IPS DF 4.7 (cell line): ENCODE measurements around the gene SRC.

ENCODE experiments used
- DNase-seq: peaks from one replicate; pipeline ENCODE4 v3.0.0-alpha.2; 2013; ENCODE audit warnings: low spot score; ENCODE audit errors: extremely low read depth

Gene SRC

DNA sequence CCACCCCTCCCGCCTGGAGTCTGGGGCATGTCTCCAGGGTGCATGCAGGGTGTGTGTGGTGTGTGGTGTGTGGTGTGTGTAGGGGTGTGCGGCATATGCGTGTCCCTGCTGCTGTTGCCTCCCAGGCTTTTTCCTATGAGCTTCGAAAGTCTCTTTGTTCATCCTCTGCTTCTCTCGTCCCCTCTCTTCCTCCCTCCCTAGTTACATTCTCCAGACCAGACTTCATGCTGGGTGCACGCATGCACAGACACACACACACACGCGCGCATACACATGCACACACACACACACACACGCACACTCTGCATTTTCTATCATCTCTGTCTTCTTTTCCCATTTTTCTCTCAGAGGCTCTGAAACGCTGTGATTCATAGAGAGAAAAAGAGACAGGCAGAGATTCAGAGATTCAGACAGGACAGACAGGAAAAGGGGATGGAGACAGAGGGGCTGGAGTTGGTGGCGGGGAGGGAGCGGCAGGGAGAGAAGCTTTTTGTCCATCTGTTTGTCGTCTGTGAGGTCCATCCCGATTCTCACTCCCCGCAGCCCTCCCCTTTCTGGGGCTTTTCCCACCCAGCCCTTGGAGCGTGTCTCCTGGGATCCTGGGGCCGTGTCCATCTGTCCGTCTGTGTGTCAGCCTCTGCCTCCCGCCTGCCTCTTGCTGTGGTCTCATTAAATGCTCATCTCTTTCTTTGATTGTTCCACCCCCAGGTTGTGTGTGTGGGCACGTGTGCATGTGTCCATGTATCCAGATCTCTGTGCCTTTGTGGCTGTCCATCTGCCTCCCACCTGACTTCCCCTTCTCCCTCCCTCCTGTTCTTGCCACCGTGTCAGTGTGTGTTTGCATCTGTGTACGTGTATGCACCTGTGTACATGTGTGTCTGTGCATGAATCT lies 62.6 kb downstream of the SRC start:
- DNase-seq = no peak

DNA sequence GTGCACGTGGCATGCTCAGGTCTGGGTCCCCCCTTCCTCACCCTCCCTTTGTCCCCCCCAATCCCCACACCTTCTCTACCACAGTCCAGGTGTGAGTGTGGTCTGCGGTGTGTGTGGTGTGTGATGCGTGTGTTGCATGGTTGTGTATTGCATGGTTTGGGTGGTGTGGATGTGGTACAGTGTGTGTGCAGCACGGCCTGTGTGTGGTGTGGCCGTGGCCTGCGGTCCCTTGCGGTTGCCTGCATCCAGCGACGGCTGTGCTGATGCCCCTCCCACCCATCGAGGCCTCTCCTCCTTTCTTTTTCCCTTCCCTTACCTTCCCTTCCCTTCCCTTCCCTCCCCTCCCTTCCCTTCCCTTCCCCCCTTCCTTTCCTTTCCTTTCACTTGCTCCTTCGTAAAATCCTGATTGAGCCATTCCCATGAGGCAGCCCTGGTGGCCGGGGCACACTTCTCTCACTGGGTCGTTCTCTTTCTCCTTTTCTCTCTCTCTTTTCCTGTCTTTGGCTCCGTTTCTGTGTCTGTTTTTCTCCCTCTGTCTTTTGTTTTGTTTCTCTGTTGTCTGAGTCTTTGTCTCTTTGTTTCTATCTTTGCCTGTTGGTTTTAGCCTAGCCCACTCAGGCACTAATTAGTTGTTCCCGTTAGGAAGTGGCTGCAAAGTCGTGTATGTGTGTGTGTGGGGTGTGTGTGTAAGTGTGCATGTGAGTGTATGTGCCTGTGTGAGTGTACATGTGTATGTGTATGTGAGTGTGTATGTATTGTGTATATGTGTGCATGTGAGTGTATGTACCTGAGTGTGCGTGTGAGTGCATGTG lies 65.7 kb downstream of the SRC start:
- no peak for DNase-seq

DNA sequence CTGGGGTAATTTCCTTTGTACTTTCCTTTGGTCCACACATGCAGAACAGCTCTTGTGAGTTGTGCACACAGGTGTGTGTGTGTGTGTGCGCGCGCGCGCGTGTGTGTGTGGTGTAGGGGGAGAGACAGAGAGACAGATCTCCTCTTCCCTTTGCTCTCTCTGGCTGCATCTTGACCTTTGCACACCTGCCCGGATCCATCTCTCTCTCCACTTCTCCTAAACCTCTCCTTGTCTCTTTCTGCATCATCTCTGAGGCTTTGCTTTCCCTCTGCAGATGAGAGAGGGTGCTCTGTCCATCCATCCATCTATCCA lies 67.0 kb downstream of the SRC start:
- no peak for DNase-seq

DNA sequence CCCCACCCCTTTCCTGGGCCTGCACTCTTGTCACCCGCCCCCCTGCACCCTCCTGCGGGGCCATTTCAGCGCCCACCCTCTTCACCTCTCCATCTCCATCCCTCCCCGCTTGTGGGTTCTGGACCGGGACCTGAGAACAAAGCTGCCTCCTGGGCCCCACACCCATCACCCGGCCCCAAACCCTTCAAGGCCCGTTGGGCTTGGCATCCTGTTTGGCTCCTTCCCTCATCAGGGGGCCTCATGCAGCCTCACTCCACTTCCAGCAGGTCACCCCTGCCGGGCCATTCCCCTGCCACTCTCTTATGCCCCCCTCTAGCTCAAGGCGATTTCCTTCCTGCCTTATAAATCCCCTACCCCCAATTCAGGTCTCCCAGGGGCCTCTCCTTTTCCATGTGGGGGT lies 67.4 kb downstream of the SRC start:
- DNase-seq = no peak

DNA sequence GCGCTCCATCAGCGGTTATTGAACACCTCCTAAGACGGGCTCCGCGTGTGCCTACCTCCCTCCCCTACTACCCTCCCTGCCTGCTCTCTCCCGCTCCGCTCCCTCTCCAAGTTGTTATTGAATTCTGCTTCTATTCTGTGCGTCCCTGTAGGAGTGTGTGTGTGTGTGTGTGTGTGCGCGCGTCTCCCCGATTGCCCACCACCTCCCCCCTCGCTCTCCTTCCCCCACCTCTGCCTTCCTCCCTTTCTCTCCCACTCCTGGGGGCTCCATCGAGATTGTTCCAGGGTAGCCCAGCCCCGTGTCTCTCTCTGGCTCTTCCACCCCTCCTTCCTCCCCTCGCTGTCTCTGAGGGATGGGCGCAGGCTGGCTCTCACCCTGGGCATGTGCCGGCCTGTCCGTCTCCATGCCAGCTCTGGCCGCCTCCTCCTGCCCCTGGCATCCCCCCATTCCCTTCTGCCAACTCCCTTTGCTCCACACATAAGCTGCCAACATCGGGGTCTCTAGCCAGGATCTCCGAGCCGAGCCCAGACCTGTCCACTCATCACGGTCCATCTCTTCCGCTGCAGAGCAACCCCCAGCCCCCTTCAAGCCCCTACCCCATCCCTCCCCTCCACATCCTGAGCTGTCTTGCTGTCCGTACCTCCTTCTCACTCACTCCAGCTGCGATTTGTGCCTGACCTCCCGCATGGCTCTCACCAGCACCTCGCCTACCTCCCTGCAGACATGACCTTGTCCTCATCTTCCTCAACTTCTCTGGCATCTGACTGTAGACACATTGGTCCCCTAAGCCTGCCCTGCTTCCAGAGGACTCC lies 68.5 kb downstream of the SRC start:
- no peak for DNase-seq

DNA sequence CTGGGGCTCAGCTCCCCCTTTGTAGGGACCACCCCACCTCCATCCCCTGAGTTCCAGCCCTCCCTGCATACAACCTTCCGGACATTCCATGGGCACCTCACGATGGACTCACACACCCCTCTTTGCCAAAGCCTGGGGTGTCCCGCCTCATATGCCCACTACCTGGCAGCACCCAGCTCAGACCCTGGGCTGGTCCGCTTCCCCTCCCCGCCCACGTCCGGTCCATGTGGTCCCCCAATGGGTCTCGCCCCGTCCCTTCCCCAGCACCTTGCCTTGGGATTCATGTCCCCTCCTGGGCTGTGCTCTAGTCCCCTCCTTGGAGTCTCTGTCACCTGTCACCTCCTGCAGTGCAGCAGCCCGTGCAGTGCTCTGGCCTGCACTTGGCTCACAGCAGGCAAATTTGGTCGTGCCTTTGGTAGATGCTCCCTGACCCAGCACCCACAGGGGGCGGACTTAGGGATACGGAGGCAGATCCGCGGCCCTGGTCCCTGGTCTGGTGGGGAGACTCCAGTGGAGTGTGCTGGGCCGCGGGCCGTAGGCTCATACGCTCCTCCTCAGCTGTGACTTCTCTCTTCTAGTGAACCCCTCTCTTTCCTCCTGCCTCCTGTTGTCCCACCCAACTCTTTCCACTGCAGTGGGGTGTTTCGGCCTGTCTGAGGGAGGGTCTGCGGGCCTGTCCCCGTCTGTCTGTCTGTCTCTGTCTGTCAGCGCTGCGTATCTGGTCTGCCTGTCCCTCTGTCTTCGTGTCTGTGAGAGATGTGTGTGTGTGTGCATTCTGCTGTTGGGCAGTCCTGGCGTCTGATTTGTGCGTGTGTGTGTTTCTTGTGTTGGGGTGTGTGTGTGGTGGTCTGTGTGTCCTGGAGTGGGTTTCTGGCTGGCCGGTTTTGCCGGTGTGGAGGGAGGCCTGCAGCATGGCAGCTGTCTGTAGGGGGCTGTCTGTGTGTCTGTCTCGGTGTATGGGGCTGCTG lies 69.5 kb downstream of the SRC start:
- no peak for DNase-seq

DNA sequence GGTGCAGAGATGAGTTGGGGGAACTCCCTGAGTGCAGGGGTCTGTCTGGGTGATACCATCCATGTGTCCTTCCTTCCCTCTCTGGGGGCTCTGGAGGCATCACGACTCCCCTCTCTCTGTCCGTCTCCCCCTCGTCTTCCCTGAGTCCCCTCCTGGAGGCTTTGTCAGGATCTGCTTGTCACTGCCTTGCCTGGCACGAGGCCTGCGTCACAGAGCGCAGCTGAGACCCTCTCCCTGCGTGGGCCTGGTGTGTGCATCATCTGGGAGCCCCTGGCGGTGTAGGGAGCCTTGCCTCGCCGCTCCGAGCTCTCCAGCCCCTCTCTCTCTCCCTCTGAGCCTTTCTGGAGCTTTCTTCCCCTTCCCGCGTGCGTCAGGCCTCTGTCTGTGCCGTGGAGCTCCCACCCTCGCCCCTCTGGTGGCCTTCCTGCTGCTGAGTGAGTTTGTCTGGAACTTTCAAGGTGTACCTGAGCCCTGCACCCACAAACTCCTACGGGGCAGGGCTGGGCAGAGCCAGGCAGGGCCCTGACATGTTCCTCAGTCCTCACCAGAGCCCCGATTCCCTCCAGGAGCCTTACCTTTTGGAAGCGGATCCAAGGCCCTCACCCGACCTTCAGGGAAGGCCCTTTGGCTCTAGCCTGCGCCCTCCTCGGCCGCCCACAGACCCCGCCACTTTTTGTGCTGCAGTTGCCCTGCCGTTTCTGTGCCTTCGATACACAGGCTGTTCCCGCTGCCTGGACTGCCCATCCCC lies 70.3 kb downstream of the SRC start:
- DNase-seq = no peak

DNA sequence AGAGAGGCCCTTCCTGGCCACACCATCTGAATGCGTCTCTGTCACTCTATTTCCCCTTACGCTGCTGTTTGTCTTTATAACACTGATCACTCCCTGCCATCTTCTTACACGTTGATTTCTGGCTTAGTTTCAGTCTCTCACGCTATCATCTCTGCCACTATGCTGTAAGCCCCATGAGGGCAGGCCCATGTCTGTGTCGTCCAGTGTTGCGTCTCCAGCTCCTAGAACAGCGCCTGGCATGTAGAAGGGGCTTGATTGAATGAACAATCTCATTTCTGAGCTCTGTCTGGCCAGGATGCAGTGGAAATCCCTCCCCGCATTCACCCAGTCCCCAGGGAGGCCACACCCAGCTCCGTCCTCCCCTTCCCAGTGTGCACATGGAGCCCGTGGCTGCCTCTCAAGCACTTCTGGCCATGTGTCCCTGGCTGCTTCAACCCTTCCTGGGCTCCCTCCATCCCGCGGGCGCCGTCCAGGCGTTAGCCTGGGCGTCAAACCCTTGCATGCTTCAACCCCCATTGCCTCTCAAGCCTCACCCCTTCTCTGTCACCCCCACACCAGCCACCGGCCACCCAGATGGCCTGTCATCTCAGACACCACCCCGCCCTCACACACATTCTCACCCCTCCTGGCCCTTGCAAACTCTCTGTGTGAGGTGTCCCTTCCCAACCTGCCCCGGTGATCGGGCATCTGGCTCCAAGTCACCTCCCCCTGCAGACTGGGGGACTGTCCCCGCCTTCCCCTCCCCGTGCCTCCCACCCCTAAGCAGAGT lies 71.1 kb downstream of the SRC start:
- no peak for DNase-seq

DNA sequence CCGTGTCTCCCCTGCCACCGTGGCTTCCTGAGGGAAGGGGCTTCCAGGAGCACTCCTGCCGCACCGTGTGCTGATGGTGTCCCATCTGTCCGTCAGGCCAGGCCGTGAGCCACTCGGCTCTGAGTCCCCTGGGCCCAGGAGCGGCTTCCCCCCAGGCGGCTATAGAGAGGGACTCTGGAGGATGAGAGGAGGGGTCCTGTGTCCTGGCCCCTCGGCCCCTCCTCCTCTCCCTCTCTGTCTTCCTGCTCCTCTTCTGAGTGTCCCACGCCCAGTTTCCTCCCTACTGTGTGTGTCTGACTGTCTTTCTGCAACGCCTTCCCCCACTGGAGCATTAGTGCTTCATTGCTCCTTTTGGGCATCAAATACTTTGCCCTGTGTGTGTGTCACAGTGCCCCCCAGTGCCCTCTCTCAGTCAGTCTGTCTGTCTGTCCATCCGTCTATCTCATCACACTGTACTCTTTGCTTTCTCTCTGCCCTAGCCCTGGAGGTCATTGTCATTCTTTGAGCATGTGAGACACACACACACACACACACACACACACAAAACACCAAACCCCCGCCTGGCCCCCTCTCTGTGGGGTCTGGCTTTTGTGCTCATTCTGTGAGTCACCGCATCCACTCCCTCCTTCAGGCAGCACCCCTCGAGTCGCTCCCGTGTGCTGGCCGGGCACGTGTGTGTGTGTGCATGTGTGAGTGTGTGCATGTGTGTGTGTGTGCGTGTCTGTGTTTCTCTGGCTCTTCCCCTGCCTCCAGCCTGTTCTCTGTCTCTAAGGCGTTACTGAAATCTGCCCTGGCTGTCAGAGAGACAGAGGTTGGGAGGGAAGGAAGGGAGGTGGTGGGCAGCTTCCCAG lies 71.9 kb downstream of the SRC start:
- DNase-seq = no peak

DNA sequence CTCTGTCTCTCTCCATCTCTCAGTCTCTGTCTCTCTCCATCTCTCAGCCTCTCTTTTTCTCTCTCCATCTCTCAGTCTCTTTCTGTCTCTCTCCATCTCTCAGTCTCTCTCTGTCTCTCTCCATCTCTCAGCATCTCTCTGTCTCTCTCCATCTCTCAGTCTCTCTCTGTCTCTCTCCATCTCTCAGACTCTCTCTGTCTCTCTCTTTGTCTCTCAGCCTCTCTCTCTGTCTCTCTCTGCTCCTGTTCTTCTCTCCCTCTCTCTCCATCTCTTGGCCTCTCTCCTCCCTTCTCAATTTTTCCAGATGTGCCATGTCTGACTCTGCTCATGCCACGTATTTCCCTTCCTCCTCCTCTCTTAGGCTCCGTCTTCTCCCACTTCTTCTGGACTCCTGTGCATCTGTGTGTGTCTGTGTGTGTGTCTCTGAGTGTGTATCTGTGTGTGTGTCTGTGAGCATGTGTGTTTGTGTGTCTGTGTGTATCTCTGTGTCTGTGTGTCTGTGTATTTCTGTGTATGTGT lies 72.7 kb downstream of the SRC start:
- DNase-seq = no peak

DNA sequence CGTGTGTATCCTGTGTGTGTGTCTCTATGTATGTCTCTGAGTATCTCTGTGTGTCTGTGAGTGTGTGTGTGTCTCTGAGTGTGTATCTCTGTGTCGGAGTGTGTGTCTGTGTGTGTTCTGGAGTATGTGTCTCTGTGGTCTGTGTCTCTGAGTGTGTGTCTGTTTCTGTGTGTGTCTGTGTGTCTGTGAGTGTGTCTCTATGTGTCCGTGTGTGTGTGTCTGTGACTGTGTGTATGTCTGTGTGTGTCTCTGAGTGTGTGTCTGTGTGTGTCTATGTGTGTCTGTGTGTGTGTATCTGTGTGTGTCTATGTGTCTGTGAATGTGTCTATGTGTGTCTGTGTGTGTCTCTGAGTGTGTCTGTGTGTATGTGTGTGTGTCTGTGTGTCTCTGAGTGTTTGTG lies 73.4 kb downstream of the SRC start:
- DNase-seq = no peak

DNA sequence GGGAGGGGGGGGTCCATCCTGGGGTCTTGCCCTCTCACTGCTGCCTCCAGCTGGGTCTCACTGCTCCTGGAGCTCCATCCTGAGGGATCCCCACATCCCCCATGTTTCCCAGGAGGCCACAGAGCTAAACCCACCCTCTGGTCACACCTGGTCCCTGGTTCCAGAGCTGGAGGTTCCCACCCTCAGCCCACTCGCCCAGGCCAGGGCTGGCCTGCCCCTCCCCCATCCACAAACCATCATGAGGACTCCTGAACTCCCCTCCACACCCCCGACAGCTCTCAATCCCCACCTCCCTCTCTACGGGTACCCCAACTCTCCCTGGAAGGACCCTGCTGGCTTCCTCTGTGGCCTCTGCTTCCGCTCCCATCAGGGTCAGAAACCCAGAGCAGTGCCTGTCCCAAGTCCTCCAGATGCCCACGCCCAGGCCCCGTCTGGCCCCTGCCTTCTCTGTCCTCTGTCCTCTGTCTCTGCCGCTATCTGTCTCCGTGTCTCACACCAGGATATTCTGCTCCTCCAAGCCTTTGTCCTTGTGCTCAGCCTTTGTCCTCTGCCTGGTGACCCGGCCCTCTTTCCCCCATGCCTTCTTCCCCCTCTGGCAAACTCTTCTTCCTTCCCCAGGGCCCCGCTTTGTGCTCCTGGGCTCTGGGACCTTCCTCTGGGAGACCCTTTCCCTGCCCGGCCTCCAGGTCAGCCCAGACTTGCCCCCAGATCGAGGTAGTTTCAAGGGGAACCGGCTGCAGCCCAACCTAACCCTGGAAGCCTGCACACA lies 74.0 kb downstream of the SRC start:
- DNase-seq = no peak

DNA sequence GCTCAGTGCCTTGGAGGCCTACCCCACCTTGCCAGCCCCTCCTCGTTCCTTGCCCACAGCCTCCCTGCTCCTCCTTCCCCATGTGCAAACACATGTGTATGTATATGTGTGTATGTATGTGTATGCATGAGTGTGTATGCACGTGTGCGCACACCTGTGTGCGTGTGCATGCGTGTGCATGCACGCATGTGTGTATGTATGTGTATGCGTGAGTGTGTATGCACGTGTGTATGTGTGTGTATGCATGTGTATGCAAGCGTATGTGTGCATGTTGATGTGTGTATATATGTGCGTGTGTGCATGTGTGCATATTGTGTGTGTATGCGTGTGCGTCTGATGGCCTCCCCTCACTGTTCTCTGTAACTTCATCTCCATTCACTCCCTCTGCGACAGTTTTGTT lies 74.7 kb downstream of the SRC start:
- DNase-seq = no peak

DNA sequence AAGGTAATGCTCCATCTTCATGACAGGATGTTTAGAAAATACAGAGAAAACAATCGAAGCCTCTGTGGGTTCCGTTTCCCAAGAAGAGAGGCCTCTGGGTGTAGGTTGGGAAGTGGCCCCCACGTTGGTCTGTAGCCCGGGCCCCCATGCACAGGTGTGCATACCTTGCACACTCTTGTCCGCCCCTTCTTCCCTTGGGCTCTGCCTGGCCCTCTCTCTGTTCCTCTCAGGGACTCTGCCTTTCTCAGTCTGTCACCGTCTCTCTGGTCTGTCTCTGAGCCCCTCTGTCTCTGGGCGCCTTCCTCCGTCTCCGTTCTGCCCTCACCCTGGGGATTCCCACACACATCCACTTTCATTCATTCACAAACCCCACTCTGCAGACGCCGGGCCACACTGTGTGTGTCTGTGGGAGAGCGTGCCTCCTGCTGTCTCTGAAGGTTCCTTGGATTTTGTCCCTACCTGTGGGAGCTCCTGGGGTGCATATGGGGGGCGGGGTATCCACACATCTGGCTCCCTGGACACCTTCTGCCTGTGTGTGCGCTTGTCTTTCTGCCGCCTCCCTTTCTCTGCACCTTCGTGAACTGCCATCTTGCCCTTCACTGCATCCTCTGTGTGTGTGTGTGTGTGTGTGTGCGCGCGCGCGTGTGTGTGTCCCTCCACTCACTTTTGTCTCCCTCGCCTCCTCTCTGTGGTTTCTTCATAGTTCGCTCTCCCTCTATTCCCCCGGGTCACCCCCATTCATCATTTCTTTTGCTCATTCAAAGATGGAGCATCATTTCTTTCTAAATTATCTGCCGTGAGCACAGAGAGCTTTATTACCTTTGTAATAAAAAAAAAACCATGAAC lies 75.3 kb downstream of the SRC start:
- DNase-seq = no peak

DNA sequence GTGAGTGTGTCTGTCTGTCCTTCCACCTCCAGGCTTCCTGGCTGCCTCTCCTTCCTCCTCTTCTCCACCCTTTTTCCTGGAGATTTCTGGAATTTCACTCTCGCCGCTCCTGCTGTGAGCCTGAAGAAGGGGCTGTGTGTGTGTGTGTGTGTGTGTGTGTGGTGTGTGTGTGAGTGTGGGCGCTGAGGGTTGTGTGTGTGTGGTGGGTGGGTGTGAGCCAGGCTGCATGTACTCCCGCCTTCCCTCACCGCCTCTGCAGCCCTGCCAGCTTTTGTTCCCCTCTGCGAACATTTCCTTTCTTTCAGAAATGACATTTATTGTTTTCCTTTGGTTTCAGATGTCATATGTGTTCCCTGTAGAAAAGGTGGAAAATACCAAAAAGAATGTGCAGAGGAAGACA lies 76.0 kb downstream of the SRC start:
- DNase-seq = no peak

DNA sequence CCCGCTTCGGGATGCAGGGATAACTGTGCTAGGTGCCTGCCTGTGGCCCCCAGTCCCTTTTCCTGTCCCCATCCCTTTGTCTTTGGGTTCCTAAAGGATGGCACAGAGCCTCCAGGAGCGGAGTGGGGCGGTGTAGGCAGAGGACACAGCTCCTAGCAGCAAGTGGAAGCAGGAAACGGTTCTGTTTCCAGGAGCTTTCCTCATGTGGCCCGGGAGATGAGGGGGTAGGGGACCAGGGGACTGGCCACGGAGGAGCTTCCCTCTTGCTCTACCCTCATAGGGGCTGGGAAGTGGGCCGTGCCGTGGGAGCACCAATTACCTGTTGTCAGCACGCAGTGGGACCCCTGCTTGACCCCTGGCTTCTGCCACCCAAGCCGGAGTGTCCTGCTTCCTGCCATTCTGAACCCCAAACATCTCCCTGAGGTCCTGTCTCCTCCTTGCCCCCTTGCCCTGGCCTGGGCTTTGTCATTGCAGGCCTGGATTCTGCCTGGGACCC lies 76.9 kb downstream of the SRC start:
- no peak for DNase-seq
